Uterus (tissue), 4 donors: ENCODE results near the gene KIF26B. TPM values are rescaled to one million over a fixed set of nuclear protein-coding genes. Genes with fewer than 3 reads are reported as not detected.
A peak's percentile ranks its signal among the peaks of the same experiment; 100 is the strongest.

ENCODE experiments used
- DNase-seq, 2 donors: peaks; one replicate each; pipeline ENCODE4 v3.0.0-alpha.2; 2019 to 2020
- H3K27ac ChIP-seq, 2 donors: fragments of 200-600 bp; sonication (generic); 1 replicate in 1 of 2; 2 replicates in 1 of 2; pipeline ENCODE4 v1.5.1; 2016 to 2018
- H3K27me3 ChIP-seq, 2 donors: fragments of 200-600 bp; sonication (generic); one replicate each; pipeline ENCODE4 v1.5.1; 2018 to 2019; ENCODE audit warnings: control low read depth in 1 of 2
- H3K36me3 ChIP-seq, 2 donors: fragments of 200-600 bp; sonication (generic); one replicate each; pipeline ENCODE4 v1.5.1; 2019; ENCODE audit warnings: control low read depth in 1 of 2
- H3K4me1 ChIP-seq, 2 donors: fragments of 200-600 bp; sonication (generic); one replicate each; pipeline ENCODE4 v1.5.1; 2018 to 2019; ENCODE audit warnings: control low read depth in 1 of 2
- H3K4me3 ChIP-seq, 2 donors: fragments of 200-600 bp; sonication (generic); 1 replicate in 1 of 2; 2 replicates in 1 of 2; pipeline ENCODE4 v1.5.1; 2018 to 2019; ENCODE audit warnings: mild to moderate bottlenecking in 1 of 2
- H3K9me3 ChIP-seq, 2 donors: fragments of 200-600 bp; sonication (generic); one replicate each; pipeline ENCODE4 v1.5.1; 2019; ENCODE audit warnings: control low read depth in 1 of 2
- CTCF ChIP-seq, 4 experiments: fragments of 200-600 bp in 2 of 4; fragments of 450-650 bp in 2 of 4; sonication (generic) in 2 of 4; IDR thresholded peaks; one replicate each; pipeline ENCODE4 v1.5.1; 2016 to 2019; ENCODE audit warnings: antibody characterized with exemption in 4 of 4, mild to moderate bottlenecking in 2 of 4, moderate library complexity in 1 of 4
- POLR2A ChIP-seq, 2 donors: fragments of 450-650 bp; IDR thresholded peaks; one replicate each; pipeline ENCODE4 v1.6.1; 2016; ENCODE audit warnings: antibody characterized with exemption in 2 of 2, mild to moderate bottlenecking in 1 of 2, moderate library complexity in 1 of 2
- intact Hi-C: fragments of 100-400 bp; cut with DNase I; formaldehyde crosslinking; loops from one replicate; pipeline ENCODE4 v1.15.1; 2023; ENCODE audit warnings: low total_unique reads
- total RNA-seq, 4 donors: library from RNA; depleted of rRNA in 3 of 4; stranded (reverse); fragments of >200 nt in 3 of 4; gene quantifications; one replicate each; pipeline versions ENCODE4 v1.1.0 to v1.2.4, GENCODE V29; 2014 to 2023
- donor health status: DM: yes; HTN: yes; CAD: no.

Gene KIF26B
- total RNA-seq, 4 donors from 2014 or later: 0.27 to 17.4 (median 1.3) TPM; not detected in 1

GRCh38 chr1:245143849-245144248 is 10.9 kb upstream of the KIF26B start:
- no peak overlapping the region for H3K27ac ChIP-seq
- intact Hi-C loops: no loop called here
- H3K4me1 ChIP-seq: no peaks in the 10 kb centered on the region
- H3K9me3 ChIP-seq: no peaks in the 10 kb centered on the region
- H3K36me3 ChIP-seq: no peaks in the 10 kb centered on the region
- no peaks in the 10 kb centered on the region for H3K27me3 ChIP-seq
- no peak overlapping the region for H3K4me3 ChIP-seq
- no peak for TF ChIP-seq CTCF (IDR thresholded peaks at IDR 0.05)
- TF ChIP-seq POLR2A (IDR thresholded peaks at IDR 0.05): no peak
- no peak for DNase-seq

GRCh38 chr1:245148069-245148468 is 6.7 kb upstream of the KIF26B start:
- Histone ChIP-seq H3K4me3 (no peak overlapping the region), H3K9me3 (no peaks in the 10 kb centered on the region), H3K4me1 (peaks cover 0 to under 1% of the 10 kb centered on the region in 2 donors), H3K36me3 (no peaks in the 10 kb centered on the region), H3K27me3 (no peaks in the 10 kb centered on the region), H3K27ac (no peak overlapping the region)
- DNase-seq: no peak
- intact Hi-C loops: no loop called here
- TF ChIP-seq POLR2A (IDR thresholded peaks at IDR 0.05): no peak
- no peak for TF ChIP-seq CTCF (IDR thresholded peaks at IDR 0.05)

GRCh38 chr1:245148861-245149260 is 5.9 kb upstream of the KIF26B start:
- Histone ChIP-seq H3K4me3 (no peak overlapping the region), H3K36me3 (no peaks in the 10 kb centered on the region), H3K27ac (no peak overlapping the region), H3K9me3 (no peaks in the 10 kb centered on the region), H3K27me3 (no peaks in the 10 kb centered on the region), H3K4me1 (peaks cover 0 to 8% of the 10 kb centered on the region in 2 donors)
- DNase-seq: no peak
- intact Hi-C loops: no loop called here
- TF ChIP-seq POLR2A (IDR thresholded peaks at IDR 0.05): no peak
- no peak for TF ChIP-seq CTCF (IDR thresholded peaks at IDR 0.05)

GRCh38 chr1:245153081-245153551 is 1.7 kb upstream of the KIF26B start:
- H3K4me3 ChIP-seq: peak overlapping the region; percentile 30 to 41
- no peaks in the 10 kb centered on the region for H3K9me3 ChIP-seq
- peaks cover 0 to 32% of the 10 kb centered on the region in 2 donors for H3K4me1 ChIP-seq
- H3K27ac ChIP-seq: no peak overlapping the region
- intact Hi-C loops: loop anchor here (5.0 kb wide), 1 partner anchor 1339 kb away; no protein-coding TSS in a partner anchor
- H3K27me3 ChIP-seq: peaks cover 0 to 6% of the 10 kb centered on the region in 2 donors
- H3K36me3 ChIP-seq: no peaks in the 10 kb centered on the region
- peak; percentile 31 to 42 for DNase-seq
- peak; percentile 41 to 66 (median 48) for TF ChIP-seq CTCF (IDR thresholded peaks at IDR 0.05)
- TF ChIP-seq POLR2A (IDR thresholded peaks at IDR 0.05): no peak

GRCh38 chr1:245153552-245154428 is 995 bp upstream of the KIF26B start:
- no peak for DNase-seq
- H3K4me3 ChIP-seq: peak overlapping the region; percentile 30 to 41
- TF ChIP-seq CTCF (IDR thresholded peaks at IDR 0.05): no peak
- no peaks in the 10 kb centered on the region for H3K9me3 ChIP-seq
- intact Hi-C loops: loop anchor here (5.0 kb wide), 1 partner anchor 1339 kb away; no protein-coding TSS in a partner anchor
- H3K27me3 ChIP-seq: peaks cover 0 to 6% of the 10 kb centered on the region in 2 donors
- no peaks in the 10 kb centered on the region for H3K36me3 ChIP-seq
- no peak overlapping the region for H3K27ac ChIP-seq
- H3K4me1 ChIP-seq: peaks cover 0 to 32% of the 10 kb centered on the region in 2 donors
